Neuronal stem cell (in vitro differentiated cells): ENCODE results near the gene DUSP9.

Experiments
- DNase-seq: peaks from one replicate; pipeline ENCODE4 v3.0.0-alpha.2; 2013; ENCODE audit warnings: low spot score
- H2AFZ ChIP-seq: one replicate; pipeline ENCODE4 v1.6.1; 2013; ENCODE audit warnings: mild to moderate bottlenecking, low read length, inconsistent platforms
- H2AK5ac ChIP-seq: 2 replicates; pipeline ENCODE4 v1.6.1; 2013; ENCODE audit warnings: low read depth, mild to moderate bottlenecking, inconsistent platforms, low read length, moderate library complexity, mixed read lengths
- H2BK120ac ChIP-seq: 2 replicates; pipeline ENCODE4 v1.6.1; 2013; ENCODE audit warnings: low read depth, mild to moderate bottlenecking, inconsistent platforms, low read length, moderate library complexity, mixed read lengths
- H2BK12ac ChIP-seq: one replicate; pipeline ENCODE4 v1.6.1; 2013; ENCODE audit warnings: low read length, inconsistent platforms
- H2BK15ac ChIP-seq: 2 replicates; pipeline ENCODE4 v1.6.1; 2013; ENCODE audit warnings: mild to moderate bottlenecking, low read length, inconsistent platforms, mixed read lengths
- H2BK5ac ChIP-seq: one replicate; pipeline ENCODE4 v1.6.1; 2013; ENCODE audit warnings: inconsistent platforms, mild to moderate bottlenecking, low read length, moderate library complexity
- H3K14ac ChIP-seq: one replicate; pipeline ENCODE4 v1.6.1; 2013; ENCODE audit warnings: low read length, inconsistent platforms
- H3K18ac ChIP-seq: 2 replicates; pipeline ENCODE4 v1.6.1; 2013; ENCODE audit warnings: low read length, inconsistent platforms
- H3K23ac ChIP-seq: 2 replicates; pipeline ENCODE4 v1.6.1; 2013; ENCODE audit warnings: low read depth, mild to moderate bottlenecking, mixed read lengths, low read length, inconsistent platforms; ENCODE audit not compliant: poor library complexity
- H3K27ac ChIP-seq: replicated peaks from 3 replicates; pipeline ENCODE4 v1.5.1; 2013; ENCODE audit warnings: low read length, inconsistent platforms
- H3K27me3 ChIP-seq, 3 experiments: 2 replicates each; pipeline ENCODE4 v1.6.1; 2013; ENCODE audit warnings: low read length in 3 of 3, mild to moderate bottlenecking in 2 of 3, inconsistent platforms in 1 of 3, low read depth in 1 of 3, mixed read lengths in 1 of 3, moderate library complexity in 1 of 3; ENCODE audit not compliant: control insufficient read depth in 3 of 3, insufficient read depth in 3 of 3
- H3K36me3 ChIP-seq, 2 donors: replicated peaks in 1 of 2; 2 replicates each; pipeline ENCODE4 v1.6.1; 2013; ENCODE audit warnings: low read length in 2 of 2; ENCODE audit not compliant: control insufficient read depth in 2 of 2, insufficient read depth in 2 of 2
- H3K4ac ChIP-seq: 2 replicates; pipeline ENCODE4 v1.6.1; 2013; ENCODE audit warnings: inconsistent platforms, mild to moderate bottlenecking, low read length, moderate library complexity
- H3K4me1 ChIP-seq, 2 donors: 1 replicate in 1 of 2; 2 replicates in 1 of 2; pipeline ENCODE4 v1.6.1; 2013; ENCODE audit warnings: low read length in 2 of 2, low read depth in 1 of 2; ENCODE audit not compliant: control insufficient read depth in 2 of 2, insufficient read depth in 1 of 2
- H3K4me2 ChIP-seq: one replicate; pipeline ENCODE4 v1.6.1; 2013; ENCODE audit warnings: mild to moderate bottlenecking, low read length, inconsistent platforms; ENCODE audit not compliant: insufficient read depth, poor library complexity, severe bottlenecking
- H3K4me3 ChIP-seq, 2 donors: 2 replicates each; pipeline ENCODE4 v1.5.1; 2013; ENCODE audit warnings: low read length in 2 of 2, mild to moderate bottlenecking in 2 of 2, inconsistent platforms in 1 of 2, moderate library complexity in 1 of 2
- H3K79me1 ChIP-seq: one replicate; pipeline ENCODE4 v1.6.1; 2013; ENCODE audit warnings: low read depth, mild to moderate bottlenecking, inconsistent platforms, low read length, moderate library complexity
- H3K9ac ChIP-seq: one replicate; pipeline ENCODE4 v1.6.1; 2013; ENCODE audit warnings: mild to moderate bottlenecking, low read depth, low read length, inconsistent platforms; ENCODE audit not compliant: poor library complexity
- H3K9me3 ChIP-seq, 2 donors: replicated peaks in 1 of 2; 2 replicates each; pipeline versions ENCODE3 to v1.6.1; 2013; ENCODE audit warnings: low read length in 2 of 2, mild to moderate bottlenecking in 2 of 2, inconsistent platforms in 1 of 2, low read depth in 1 of 2, mixed read lengths in 1 of 2, moderate library complexity in 1 of 2; ENCODE audit not compliant: control insufficient read depth in 2 of 2, insufficient read depth in 1 of 2
- H4K8ac ChIP-seq: one replicate; pipeline ENCODE4 v1.6.1; 2013; ENCODE audit warnings: low read depth, mild to moderate bottlenecking, inconsistent platforms, low read length, moderate library complexity
- H4K91ac ChIP-seq: one replicate; pipeline ENCODE4 v1.6.1; 2013; ENCODE audit warnings: low read length, low read depth, mild to moderate bottlenecking, inconsistent platforms; ENCODE audit not compliant: poor library complexity
- WGBS, 2 donors: extraction: QIAGEN DNeasy Blood & Tissue Kit; methylation state at CpG; one replicate each; pipeline ENCODE4 v1.1.7; 2013; ENCODE audit warnings: missing lambda C conversion rate in 2 of 2, mixed read lengths in 1 of 2; ENCODE audit not compliant: insufficient read length in 2 of 2, insufficient replicate concordance in 1 of 2; ENCODE audit errors: extremely low coverage in 2 of 2; 5-methylcytosine and 5-hydroxymethylcytosine counted together

The DUSP9 gene

GRCh38 chrX:153653556-153653955, 6.6 kb downstream of the DUSP9 start:
- Histone ChIP-seq H3K4ac (no peak overlapping the region), H2BK5ac (no peak overlapping the region), H3K14ac (no peak overlapping the region), H3K27me3 (peaks cover 0 to 10% (median 9%) of the 10 kb centered on the region in 3 experiments), H4K91ac (no peak overlapping the region), H3K4me2 (no peak overlapping the region), H2AFZ (no peak overlapping the region), H3K4me3 (no peak overlapping the region), H3K27ac (no peak overlapping the region), H3K4me1 (no peaks in the 10 kb centered on the region), H4K8ac (no peak overlapping the region), H3K79me1 (no peaks in the 10 kb centered on the region), H2BK120ac (no peak overlapping the region), H3K18ac (no peak overlapping the region), H3K36me3 (no peaks in the 10 kb centered on the region), H2BK12ac (no peak overlapping the region), H2BK15ac (no peak overlapping the region), H2AK5ac (no peak overlapping the region), H3K23ac (no peak overlapping the region), H3K9me3 (peaks cover 0 to 9% of the 10 kb centered on the region in 2 donors), H3K9ac (no peak overlapping the region)
- no CpG with 5 or more reads among the region's 2 CpGs for WGBS, 2 donors
- DNase-seq, result no peak

DNA sequence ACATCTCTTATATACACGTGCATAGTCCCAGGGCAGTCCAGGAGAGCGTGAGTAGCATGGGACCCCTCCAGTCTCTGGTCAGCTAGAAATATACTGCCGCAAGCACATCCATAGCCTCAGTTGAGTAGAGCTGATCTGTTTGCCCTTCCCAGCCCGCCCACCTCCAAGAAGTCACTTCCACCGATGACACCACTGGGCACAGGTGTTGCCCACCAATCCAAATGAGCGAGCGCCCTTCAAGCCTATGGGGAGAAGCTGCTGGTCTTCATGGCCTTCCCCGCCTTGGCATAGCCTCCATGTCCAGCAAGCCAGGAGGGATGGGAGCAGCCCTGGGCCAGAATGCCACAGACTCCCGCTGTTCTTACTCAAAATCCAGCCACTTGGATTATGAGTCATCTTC, 10.2 kb downstream of the DUSP9 start:
- Histone ChIP-seq H3K36me3 (no peaks in the 10 kb centered on the region), H2AK5ac (no peak overlapping the region), H3K9me3 (peaks cover 0 to 17% of the 10 kb centered on the region in 2 donors), H3K4me3 (no peak overlapping the region), H3K9ac (no peak overlapping the region), H2BK120ac (no peak overlapping the region), H2AFZ (no peak overlapping the region), H4K91ac (no peak overlapping the region), H3K79me1 (no peaks in the 10 kb centered on the region), H2BK15ac (no peak overlapping the region), H2BK12ac (no peak overlapping the region), H2BK5ac (no peak overlapping the region), H3K23ac (no peak overlapping the region), H4K8ac (no peak overlapping the region), H3K4ac (no peak overlapping the region), H3K4me1 (no peaks in the 10 kb centered on the region), H3K27ac (no peak overlapping the region), H3K14ac (no peak overlapping the region), H3K18ac (no peak overlapping the region), H3K27me3 (peaks cover 0 to 12% (median 3%) of the 10 kb centered on the region in 3 experiments), H3K4me2 (no peak overlapping the region)
- WGBS, 2 donors, result no CpG with 5 or more reads among the region's 9 CpGs
- DNase-seq, result no peak

- no peak overlapping the region for H2BK5ac ChIP-seq
- H3K9me3 ChIP-seq, result peaks cover 0 to 9% of the 10 kb centered on the region in 2 donors
- no peak overlapping the region for H2AK5ac ChIP-seq
- no peak overlapping the region for H3K27ac ChIP-seq
- H3K27me3 ChIP-seq, result peaks cover 0 to 20% (median 3%) of the 10 kb centered on the region in 3 experiments
- no peak overlapping the region for H3K18ac ChIP-seq
- no peak overlapping the region for H2BK120ac ChIP-seq
- H2BK15ac ChIP-seq, result no peak overlapping the region
- DNase-seq, result no peak
- no peak overlapping the region for H3K9ac ChIP-seq
- no CpG with 5 or more reads among the region's 3 CpGs for WGBS, 2 donors
- H4K91ac ChIP-seq, result no peak overlapping the region
- H3K4me2 ChIP-seq, result no peak overlapping the region
- no peaks in the 10 kb centered on the region for H3K4me1 ChIP-seq
- no peak overlapping the region for H2BK12ac ChIP-seq
- H3K14ac ChIP-seq, result no peak overlapping the region
- H3K4me3 ChIP-seq, result no peak overlapping the region
- H2AFZ ChIP-seq, result no peak overlapping the region
- H3K79me1 ChIP-seq, result no peaks in the 10 kb centered on the region
- H3K23ac ChIP-seq, result no peak overlapping the region
- H3K4ac ChIP-seq, result no peak overlapping the region
- H3K36me3 ChIP-seq, result no peaks in the 10 kb centered on the region
- H4K8ac ChIP-seq, result no peak overlapping the region
These were observed 12.3 kb downstream of the DUSP9 start for GRCh38 chrX:153659268-153659667.

DNA sequence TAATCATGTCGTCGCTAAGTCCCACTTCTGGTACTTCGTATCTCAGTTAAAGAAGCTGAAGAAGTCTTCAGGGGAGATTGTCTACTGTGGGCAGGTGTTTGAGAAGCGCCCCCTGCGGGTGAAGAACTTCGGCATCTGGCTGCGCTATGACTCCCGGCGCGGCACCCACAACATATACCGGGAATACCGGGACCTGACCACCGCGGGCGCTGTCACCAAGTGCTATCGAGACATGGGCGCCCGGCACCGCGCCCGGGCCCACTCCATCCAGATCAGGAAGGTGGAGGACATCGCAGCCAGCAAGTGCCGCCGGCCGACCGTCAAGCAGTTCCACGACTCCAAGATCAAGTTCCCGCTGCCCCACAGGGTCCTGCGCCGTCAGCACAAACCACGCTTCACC, 15.3 kb downstream of the DUSP9 start:
- H3K4ac ChIP-seq, result no peak overlapping the region
- no CpG with 5 or more reads among the region's 31 CpGs for WGBS, 2 donors

More for the DNA sequence above, 15.3 kb downstream of the DUSP9 start:
- peak overlapping the region; percentile 11 for H3K4me2 ChIP-seq
- H3K9ac ChIP-seq, result no peak overlapping the region
- H3K23ac ChIP-seq, result no peak overlapping the region
- peak overlapping the region; percentile 7 for H2AFZ ChIP-seq
- H4K91ac ChIP-seq, result no peak overlapping the region
- no peaks in the 10 kb centered on the region for H3K79me1 ChIP-seq
- H3K9me3 ChIP-seq, result peaks cover 0 to 8% of the 10 kb centered on the region in 2 donors
- H2BK12ac ChIP-seq, result no peak overlapping the region
- H4K8ac ChIP-seq, result no peak overlapping the region
- H3K4me1 ChIP-seq, result no peaks in the 10 kb centered on the region
- H3K27me3 ChIP-seq, result peaks cover 0 to 25% (median 3%) of the 10 kb centered on the region in 3 experiments
- H3K14ac ChIP-seq, result no peak overlapping the region
- no peak overlapping the region for H3K18ac ChIP-seq
- no peak overlapping the region for H2BK15ac ChIP-seq
- no peaks in the 10 kb centered on the region for H3K36me3 ChIP-seq
- H3K27ac ChIP-seq, result no peak overlapping the region
- H2BK120ac ChIP-seq, result no peak overlapping the region
- H3K4me3 ChIP-seq, result no peak overlapping the region
- DNase-seq, result no peak
- no peak overlapping the region for H2AK5ac ChIP-seq
- H2BK5ac ChIP-seq, result no peak overlapping the region
